Bronchial epithelial cell (primary cell): ENCODE data around the gene OCSTAMP. TPM values are rescaled to one million over a fixed set of nuclear protein-coding genes. Genes with fewer than 3 reads are reported as not detected.

Experiments
- DNase-seq: peaks from one replicate; pipeline ENCODE4 v3.0.0-alpha.2; 2010; ENCODE audit warnings: low read depth
- FAIRE-seq: peaks from 2 replicates; lab custom pipeline; 2011; peaks lifted over from hg19 to GRCh38; lab: Jason Lieb, UNC
- H3K27me3 ChIP-seq: 2 replicates; pipeline ENCODE4 v1.5.1; 2011; ENCODE audit warnings: low read length; ENCODE audit not compliant: control insufficient read depth, insufficient read depth
- H3K36me3 ChIP-seq: 2 replicates; pipeline ENCODE4 v1.5.1; 2011; ENCODE audit warnings: low read length; ENCODE audit not compliant: control insufficient read depth, insufficient read depth
- H3K4me3 ChIP-seq: 2 replicates; pipeline ENCODE4 v1.5.1; 2011; ENCODE audit warnings: mild to moderate bottlenecking, low read depth, low read length, control low read depth
- CTCF ChIP-seq: IDR thresholded peaks from 2 replicates; pipeline ENCODE4 v1.5.1; 2011; ENCODE audit warnings: mild to moderate bottlenecking, moderate library complexity, low read length, control low read depth, inconsistent platforms; ENCODE audit not compliant: insufficient read depth, severe bottlenecking
- total RNA-seq: library from RNA; depleted of rRNA; stranded (reverse); fragments of >200 nt; gene quantifications from 2 replicates; pipeline ENCODE4 v1.2.1, GENCODE V29; 2014

OCSTAMP gene
- total RNA-seq, 1 donor from 2014 or later, result not detected

DNA sequence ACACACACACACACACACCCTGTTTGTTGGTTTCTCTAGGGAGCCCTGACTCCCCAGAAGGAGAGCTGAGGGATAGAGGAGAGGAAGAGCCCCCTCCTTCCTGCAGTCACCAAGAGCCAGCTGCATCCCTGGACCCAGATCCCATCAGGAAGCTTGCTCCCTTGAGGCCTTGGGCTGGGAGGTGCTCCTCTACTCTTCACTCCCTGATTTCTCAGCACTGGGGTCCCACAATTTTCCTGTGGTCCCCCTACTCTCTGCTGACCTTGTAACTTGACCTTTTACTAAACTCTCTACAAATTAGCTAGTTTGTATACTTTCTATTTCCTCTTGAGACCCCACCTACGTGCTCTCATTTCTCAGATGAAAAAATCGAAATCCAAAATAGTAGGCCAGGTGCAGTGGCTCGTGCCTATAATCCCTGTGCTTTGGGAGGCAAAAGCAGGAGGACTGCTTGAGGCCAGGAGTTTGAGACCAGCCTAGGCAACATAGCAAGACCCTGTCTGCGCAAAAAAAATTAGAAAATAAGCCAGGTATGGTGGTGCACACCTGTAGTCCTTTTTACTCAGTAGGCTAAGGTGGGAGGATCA is 5.0 kb upstream of the OCSTAMP start:
- Histone ChIP-seq H3K4me3 (no peak overlapping the region), H3K36me3 (no peaks in the 10 kb centered on the region), H3K27me3 (peaks cover 2% of the 10 kb centered on the region)
- DNase-seq (no peak), FAIRE-seq (no peak)
- TF ChIP-seq CTCF, result no peak

- DNase-seq (no peak), FAIRE-seq (no peak)
- peaks cover 3% of the 10 kb centered on the region for H3K27me3 ChIP-seq
- H3K36me3 ChIP-seq, result no peaks in the 10 kb centered on the region
- no peak overlapping the region for H3K4me3 ChIP-seq
- TF ChIP-seq CTCF, result no peak
These were observed 4.4 kb upstream of the OCSTAMP start for GRCh38 chr20:46554828-46555227.

DNA sequence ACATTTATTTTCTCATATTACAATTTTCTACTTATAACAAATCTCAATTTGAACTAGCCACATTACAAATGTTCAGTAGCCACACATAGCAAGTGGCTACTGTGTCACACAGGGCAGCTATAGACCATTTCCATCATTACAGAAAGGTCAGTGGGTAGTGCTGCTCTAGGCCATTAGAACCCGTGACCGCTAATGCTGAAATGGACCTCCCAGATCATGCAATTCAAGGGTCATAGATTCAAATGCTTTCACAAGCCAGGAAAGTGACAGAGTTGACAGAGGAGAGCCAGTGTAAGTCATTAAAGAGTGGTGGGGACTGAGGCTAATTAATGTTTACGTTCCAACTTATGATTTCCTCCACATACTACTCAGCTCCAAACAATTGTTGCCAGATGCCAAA is 3.5 kb upstream of the OCSTAMP start:
- TF ChIP-seq CTCF, result no peak
- H3K36me3 ChIP-seq, result no peaks in the 10 kb centered on the region
- DNase-seq, result no peak
- peaks cover 3% of the 10 kb centered on the region for H3K27me3 ChIP-seq
- H3K4me3 ChIP-seq, result no peak overlapping the region
- no peak for FAIRE-seq

- DNase-seq (no peak), FAIRE-seq (no peak)
- H3K36me3 ChIP-seq, result no peaks in the 10 kb centered on the region
- no peak for TF ChIP-seq CTCF
- peaks cover 3% of the 10 kb centered on the region for H3K27me3 ChIP-seq
- no peak overlapping the region for H3K4me3 ChIP-seq
These were observed 2.3 kb upstream of the OCSTAMP start for GRCh38 chr20:46552460-46553420.

DNA sequence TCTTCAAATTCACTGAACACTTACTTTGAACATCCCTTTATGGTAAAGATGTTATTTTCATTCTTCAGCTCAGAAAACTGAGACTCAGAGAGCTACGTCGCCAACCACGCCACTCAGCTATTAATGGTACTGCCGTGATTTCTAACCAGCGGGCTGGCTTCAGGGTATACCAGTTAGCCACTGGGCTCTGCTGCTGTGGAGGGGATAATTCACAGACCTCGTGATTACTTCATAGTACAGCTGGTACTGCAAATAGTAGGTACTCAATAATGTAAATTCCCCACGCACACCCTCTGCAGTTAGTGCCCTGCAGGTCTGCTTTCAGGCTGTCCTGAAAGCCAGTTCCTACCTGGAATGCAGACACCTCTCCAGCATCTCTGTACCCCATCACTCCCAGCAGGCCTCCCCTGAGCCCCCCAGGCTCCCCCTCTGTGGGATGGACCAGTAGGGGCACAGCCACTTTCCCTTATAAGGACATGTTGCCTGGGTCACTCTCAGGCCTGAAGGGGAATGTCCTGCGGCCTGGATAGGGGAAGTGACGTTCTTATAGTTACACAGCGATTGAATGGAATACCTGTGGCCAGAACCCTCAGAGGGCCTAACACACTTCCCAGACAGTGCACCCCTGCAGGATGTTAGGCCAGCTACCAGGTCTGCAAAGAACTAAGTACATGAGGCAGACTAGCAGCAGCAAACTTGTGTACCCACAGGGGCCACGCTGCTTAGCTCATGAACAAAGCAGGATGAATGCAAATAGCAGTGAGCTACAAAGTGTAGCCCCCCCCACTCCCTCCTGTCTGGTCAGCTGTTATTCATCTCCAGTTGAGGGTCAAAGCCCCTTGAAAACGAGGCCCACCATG is 1.3 kb upstream of the OCSTAMP start:
- Histone ChIP-seq H3K27me3 (peaks cover 3% of the 10 kb centered on the region), H3K36me3 (no peaks in the 10 kb centered on the region), H3K4me3 (no peak overlapping the region)
- FAIRE-seq (no peak), DNase-seq (no peak)
- TF ChIP-seq CTCF, result no peak
